ENCODE measurements around the gene FUS. TPM values are rescaled to one million over a fixed set of nuclear protein-coding genes. Genes with fewer than 3 reads are reported as not detected.

The FUS gene
- total RNA-seq, 1 experiment from 2014 or later = 61.7 TPM

GRCh38 chr16:31213877-31214707 is 34.2 kb downstream of the FUS start, which contains the start of gene TRIM72:
Gene TRIM72 (plus strand): TSS chr16:31214119. CDS start chr16:31214739, 620 bp downstream.
- Histone ChIP-seq H3K9ac (ENCODE audit: low read length) (no peak within 1 kb of the TSS), H4K20me1 (ENCODE audit: insufficient read depth, low read depth, low read length) (no peaks in the 10 kb centered on the region), H3K79me2 (ENCODE audit: low read length) (no peaks in the 10 kb centered on the region), H3K4me3 (ENCODE audit: low read length) (no peak within 1 kb of the TSS), H3K27ac (ENCODE audit: low read length) (no peak within 1 kb of the TSS), H3K27me3 (ENCODE audit: low read length) (no peaks in the 10 kb centered on the region), H3K4me1 (ENCODE audit: low read length) (peaks cover 10% of the 10 kb centered on the region), H3K9me3 (ENCODE audit: low read length) (no peaks in the 10 kb centered on the region), H3K9me2 (replicated peaks; ENCODE audit: insufficient read depth, low read length) (no peaks in the 10 kb centered on the region), H3K36me3 (ENCODE audit: insufficient read depth, low read length) (no peaks in the 10 kb centered on the region), H2AFZ (ENCODE audit: low read length) (no peak within 1 kb of the TSS), H3K4me2 (ENCODE audit: low read depth, low read length, poor library complexity, severe bottlenecking) (no peak within 1 kb of the TSS)
- no peak for DNase-seq

- peaks cover 10% of the 10 kb centered on the region for H3K4me1 ChIP-seq (ENCODE audit: low read length)
- H2AFZ ChIP-seq (ENCODE audit: low read length) = no peak overlapping the region
- H3K79me2 ChIP-seq (ENCODE audit: low read length) = no peaks in the 10 kb centered on the region
- H3K27ac ChIP-seq (ENCODE audit: low read length) = no peak overlapping the region
- H3K36me3 ChIP-seq (ENCODE audit: insufficient read depth, low read length) = no peaks in the 10 kb centered on the region
- no peak for DNase-seq
- no peaks in the 10 kb centered on the region for H3K9me2 ChIP-seq (replicated peaks; ENCODE audit: insufficient read depth, low read length)
- no peaks in the 10 kb centered on the region for H4K20me1 ChIP-seq (ENCODE audit: insufficient read depth, low read depth, low read length)
- H3K4me2 ChIP-seq (ENCODE audit: low read depth, low read length, poor library complexity, severe bottlenecking) = no peak overlapping the region
- H3K9ac ChIP-seq (ENCODE audit: low read length) = no peak overlapping the region
- H3K27me3 ChIP-seq (ENCODE audit: low read length) = no peaks in the 10 kb centered on the region
- no peak overlapping the region for H3K4me3 ChIP-seq (ENCODE audit: low read length)
- H3K9me3 ChIP-seq (ENCODE audit: low read length) = no peaks in the 10 kb centered on the region
These were observed 34.9 kb downstream of the FUS start for GRCh38 chr16:31214708-31215286.

DNA sequence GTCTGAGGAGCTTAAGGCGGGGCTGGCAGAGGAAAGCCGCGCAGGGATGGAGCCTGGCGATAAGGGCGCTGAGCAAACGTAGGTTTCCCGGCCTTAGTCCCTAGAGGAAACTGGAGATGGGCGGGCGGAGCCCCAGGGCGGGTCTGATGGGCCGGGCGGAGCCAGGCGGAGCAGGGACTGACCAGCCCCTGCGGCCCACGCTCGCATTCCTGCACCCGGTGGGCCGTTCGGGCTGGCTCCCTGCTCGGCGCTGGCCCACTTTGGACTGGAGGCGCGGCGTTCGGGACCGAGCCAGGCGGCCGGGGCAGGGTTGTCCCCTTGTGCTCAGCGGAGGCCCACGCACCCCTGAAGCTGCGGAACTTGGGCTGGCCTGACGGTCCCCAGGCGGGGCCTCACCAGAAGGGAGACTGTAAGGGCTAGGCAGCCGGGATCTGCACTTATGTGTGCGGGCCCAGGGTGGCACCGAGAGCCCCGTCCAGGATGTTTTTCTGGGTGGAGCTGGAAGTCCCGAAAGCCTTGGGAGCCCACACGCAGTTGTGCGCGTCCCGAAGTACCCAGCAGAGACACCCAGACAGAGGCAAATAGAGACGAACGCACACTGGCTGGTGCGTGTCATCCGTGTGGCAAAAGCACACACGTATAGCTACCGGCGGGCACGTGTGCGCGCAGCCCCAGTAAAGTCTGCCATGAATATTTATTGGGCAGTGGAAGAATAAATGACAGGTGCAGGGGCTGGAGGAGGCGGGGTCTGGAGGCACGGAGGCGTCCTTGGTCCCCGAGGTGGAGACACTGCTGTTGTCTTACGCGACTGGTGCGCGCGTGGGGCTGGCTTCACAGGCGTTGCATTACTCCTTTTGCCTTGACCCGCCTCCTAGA is 35.6 kb downstream of the FUS start:
- no peak overlapping the region for H3K27ac ChIP-seq (ENCODE audit: low read length)
- DNase-seq = no peak
- no peaks in the 10 kb centered on the region for H3K9me2 ChIP-seq (replicated peaks; ENCODE audit: insufficient read depth, low read length)
- H3K4me3 ChIP-seq (ENCODE audit: low read length) = peak overlapping the region; percentile 20; the same call in 1 of the 2 replicates
- H3K27me3 ChIP-seq (ENCODE audit: low read length) = no peaks in the 10 kb centered on the region
- H3K4me1 ChIP-seq (ENCODE audit: low read length) = peaks cover 10% of the 10 kb centered on the region
- peak overlapping the region; percentile 50 for H3K4me2 ChIP-seq (ENCODE audit: low read depth, low read length, poor library complexity, severe bottlenecking)
- no peak overlapping the region for H3K9ac ChIP-seq (ENCODE audit: low read length)
- no peaks in the 10 kb centered on the region for H3K79me2 ChIP-seq (ENCODE audit: low read length)
- no peaks in the 10 kb centered on the region for H4K20me1 ChIP-seq (ENCODE audit: insufficient read depth, low read depth, low read length)
- no peaks in the 10 kb centered on the region for H3K36me3 ChIP-seq (ENCODE audit: insufficient read depth, low read length)
- no peaks in the 10 kb centered on the region for H3K9me3 ChIP-seq (ENCODE audit: low read length)
- no peak overlapping the region for H2AFZ ChIP-seq (ENCODE audit: low read length)

DNA sequence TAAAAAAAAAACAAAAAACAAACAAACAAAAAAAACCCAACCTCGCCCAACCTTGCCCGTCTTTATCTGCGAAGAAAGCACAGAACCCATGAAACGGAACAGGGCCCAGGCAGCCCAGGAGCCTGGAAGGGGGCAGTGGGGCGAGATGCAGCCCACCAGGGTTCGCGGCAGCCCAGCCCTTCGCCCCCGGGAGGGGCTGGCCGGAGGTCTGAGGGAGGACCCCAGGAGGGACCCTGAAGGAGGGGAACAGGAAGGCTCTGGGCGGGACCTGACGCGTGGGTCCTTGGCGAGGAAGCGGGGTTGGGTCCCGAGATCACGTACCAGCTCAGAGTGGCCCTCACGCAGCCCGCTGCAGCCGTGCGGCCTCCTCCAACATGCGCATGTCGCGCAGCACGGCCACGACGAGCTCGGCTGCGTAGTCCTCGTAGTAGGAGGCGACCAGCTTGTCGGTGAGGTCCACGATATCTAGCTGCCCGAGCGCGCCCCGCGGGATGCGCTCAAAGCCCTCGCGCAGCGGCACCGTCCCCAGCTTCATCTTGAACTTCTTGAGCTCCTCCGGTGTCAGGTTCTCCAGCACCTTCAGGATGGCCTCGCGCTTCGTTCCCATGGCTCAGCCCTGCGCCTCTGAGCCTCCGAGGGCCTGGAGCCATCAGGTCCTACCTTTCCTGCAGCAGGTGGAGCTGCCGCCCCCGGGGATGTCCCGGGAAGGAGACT is 36.6 kb downstream of the FUS start, which contains the start of gene PYDC1:
TSS of gene PYDC1 (minus strand) at position 714 of the 714 bp plus-strand sequence. CDS start at position 607, 107 bp downstream.
- H3K4me2 ChIP-seq (ENCODE audit: low read depth, low read length, poor library complexity, severe bottlenecking) = no peak within 1 kb of the TSS
- no peak within 1 kb of the TSS for H3K4me3 ChIP-seq (ENCODE audit: low read length)
- peaks cover 10% of the 10 kb centered on the region for H3K4me1 ChIP-seq (ENCODE audit: low read length)
- H3K9ac ChIP-seq (ENCODE audit: low read length) = no peak within 1 kb of the TSS
- H2AFZ ChIP-seq (ENCODE audit: low read length) = no peak within 1 kb of the TSS
- H3K9me3 ChIP-seq (ENCODE audit: low read length) = no peaks in the 10 kb centered on the region
- H3K79me2 ChIP-seq (ENCODE audit: low read length) = no peaks in the 10 kb centered on the region
- H3K27ac ChIP-seq (ENCODE audit: low read length) = no peak within 1 kb of the TSS
- H3K9me2 ChIP-seq (replicated peaks; ENCODE audit: insufficient read depth, low read length) = no peaks in the 10 kb centered on the region
- H3K27me3 ChIP-seq (ENCODE audit: low read length) = no peaks in the 10 kb centered on the region
- no peak for DNase-seq
- H4K20me1 ChIP-seq (ENCODE audit: insufficient read depth, low read depth, low read length) = no peaks in the 10 kb centered on the region
- no peaks in the 10 kb centered on the region for H3K36me3 ChIP-seq (ENCODE audit: insufficient read depth, low read length)

- H3K79me2 ChIP-seq (ENCODE audit: low read length) = no peaks in the 10 kb centered on the region
- H3K4me3 ChIP-seq (ENCODE audit: low read length) = no peak overlapping the region
- no peak overlapping the region for H2AFZ ChIP-seq (ENCODE audit: low read length)
- DNase-seq = no peak
- no peak overlapping the region for H3K27ac ChIP-seq (ENCODE audit: low read length)
- no peaks in the 10 kb centered on the region for H3K36me3 ChIP-seq (ENCODE audit: insufficient read depth, low read length)
- no peaks in the 10 kb centered on the region for H3K9me2 ChIP-seq (replicated peaks; ENCODE audit: insufficient read depth, low read length)
- H3K9me3 ChIP-seq (ENCODE audit: low read length) = no peaks in the 10 kb centered on the region
- H3K27me3 ChIP-seq (ENCODE audit: low read length) = no peaks in the 10 kb centered on the region
- no peaks in the 10 kb centered on the region for H4K20me1 ChIP-seq (ENCODE audit: insufficient read depth, low read depth, low read length)
- H3K4me1 ChIP-seq (ENCODE audit: low read length) = peaks cover 10% of the 10 kb centered on the region
- no peak overlapping the region for H3K4me2 ChIP-seq (ENCODE audit: low read depth, low read length, poor library complexity, severe bottlenecking)
- no peak overlapping the region for H3K9ac ChIP-seq (ENCODE audit: low read length)
These were observed 37.2 kb downstream of the FUS start for GRCh38 chr16:31217136-31217530.

GRCh38 chr16:31219154-31219741 is 39.3 kb downstream of the FUS start:
- H4K20me1 ChIP-seq (ENCODE audit: insufficient read depth, low read depth, low read length) = no peaks in the 10 kb centered on the region
- DNase-seq = no peak
- H3K4me2 ChIP-seq (ENCODE audit: low read depth, low read length, poor library complexity, severe bottlenecking) = no peak overlapping the region
- H3K9me3 ChIP-seq (ENCODE audit: low read length) = no peaks in the 10 kb centered on the region
- no peak overlapping the region for H3K4me3 ChIP-seq (ENCODE audit: low read length)
- H3K9me2 ChIP-seq (replicated peaks; ENCODE audit: insufficient read depth, low read length) = no peaks in the 10 kb centered on the region
- no peak overlapping the region for H3K27ac ChIP-seq (ENCODE audit: low read length)
- no peak overlapping the region for H2AFZ ChIP-seq (ENCODE audit: low read length)
- peaks cover 6% of the 10 kb centered on the region for H3K4me1 ChIP-seq (ENCODE audit: low read length)
- H3K36me3 ChIP-seq (ENCODE audit: insufficient read depth, low read length) = no peaks in the 10 kb centered on the region
- H3K27me3 ChIP-seq (ENCODE audit: low read length) = no peaks in the 10 kb centered on the region
- H3K9ac ChIP-seq (ENCODE audit: low read length) = no peak overlapping the region
- no peaks in the 10 kb centered on the region for H3K79me2 ChIP-seq (ENCODE audit: low read length)

DNA sequence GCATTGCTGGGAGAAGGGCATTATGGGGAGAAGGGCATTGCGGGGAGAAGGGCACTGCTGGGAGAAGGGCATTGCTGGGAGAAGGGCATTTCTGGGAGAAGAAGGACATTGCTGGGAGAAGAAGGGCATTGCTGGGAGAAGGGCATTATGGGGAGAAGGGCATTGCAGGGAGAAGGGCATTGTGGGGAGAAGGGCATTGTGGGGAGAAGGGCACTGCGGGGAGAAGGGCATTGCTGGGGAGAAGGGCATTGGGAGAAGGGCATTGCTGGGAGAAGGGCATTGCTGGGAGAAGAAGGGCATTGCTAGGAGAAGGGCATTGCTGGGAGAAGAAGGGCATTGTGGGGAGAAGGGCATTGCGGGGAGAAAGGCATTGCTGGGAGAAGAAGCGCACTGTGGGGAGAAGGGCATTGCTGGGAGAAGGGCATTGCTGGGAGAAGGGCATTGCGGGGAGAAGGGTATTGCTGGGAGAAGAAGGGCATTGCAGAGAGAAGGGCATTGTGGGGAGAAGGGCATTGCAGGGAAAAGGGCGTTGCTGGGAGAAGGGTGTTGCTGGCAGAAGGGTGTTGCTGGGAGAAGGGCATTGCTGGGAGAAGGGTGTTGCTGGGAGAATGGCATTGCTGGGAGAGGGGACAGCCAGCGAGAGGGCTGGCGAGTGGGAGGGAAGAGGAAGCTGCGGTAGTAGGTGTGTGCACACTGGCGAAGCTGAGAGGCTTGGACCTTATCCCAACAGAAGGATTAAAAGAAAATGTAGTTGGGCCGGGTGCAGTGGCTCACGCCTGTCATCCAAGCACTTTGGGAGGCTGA is 41.6 kb downstream of the FUS start:
- H3K27ac ChIP-seq (ENCODE audit: low read length) = no peak overlapping the region
- H3K36me3 ChIP-seq (ENCODE audit: insufficient read depth, low read length) = no peaks in the 10 kb centered on the region
- no peaks in the 10 kb centered on the region for H3K9me3 ChIP-seq (ENCODE audit: low read length)
- H3K4me3 ChIP-seq (ENCODE audit: low read length) = no peak overlapping the region
- DNase-seq = peak; percentile 68
- no peak overlapping the region for H3K4me2 ChIP-seq (ENCODE audit: low read depth, low read length, poor library complexity, severe bottlenecking)
- no peaks in the 10 kb centered on the region for H3K79me2 ChIP-seq (ENCODE audit: low read length)
- H3K9ac ChIP-seq (ENCODE audit: low read length) = no peak overlapping the region
- no peaks in the 10 kb centered on the region for H4K20me1 ChIP-seq (ENCODE audit: insufficient read depth, low read depth, low read length)
- H3K9me2 ChIP-seq (replicated peaks; ENCODE audit: insufficient read depth, low read length) = no peaks in the 10 kb centered on the region
- no peaks in the 10 kb centered on the region; the same call in 1 of the 2 replicates for H3K4me1 ChIP-seq (ENCODE audit: low read length)
- no peak overlapping the region for H2AFZ ChIP-seq (ENCODE audit: low read length)
- no peaks in the 10 kb centered on the region for H3K27me3 ChIP-seq (ENCODE audit: low read length)

Measured in Karpas-422 (cell line).